ENCODE measurements around the gene MAGI3.

Gene MAGI3

DNA sequence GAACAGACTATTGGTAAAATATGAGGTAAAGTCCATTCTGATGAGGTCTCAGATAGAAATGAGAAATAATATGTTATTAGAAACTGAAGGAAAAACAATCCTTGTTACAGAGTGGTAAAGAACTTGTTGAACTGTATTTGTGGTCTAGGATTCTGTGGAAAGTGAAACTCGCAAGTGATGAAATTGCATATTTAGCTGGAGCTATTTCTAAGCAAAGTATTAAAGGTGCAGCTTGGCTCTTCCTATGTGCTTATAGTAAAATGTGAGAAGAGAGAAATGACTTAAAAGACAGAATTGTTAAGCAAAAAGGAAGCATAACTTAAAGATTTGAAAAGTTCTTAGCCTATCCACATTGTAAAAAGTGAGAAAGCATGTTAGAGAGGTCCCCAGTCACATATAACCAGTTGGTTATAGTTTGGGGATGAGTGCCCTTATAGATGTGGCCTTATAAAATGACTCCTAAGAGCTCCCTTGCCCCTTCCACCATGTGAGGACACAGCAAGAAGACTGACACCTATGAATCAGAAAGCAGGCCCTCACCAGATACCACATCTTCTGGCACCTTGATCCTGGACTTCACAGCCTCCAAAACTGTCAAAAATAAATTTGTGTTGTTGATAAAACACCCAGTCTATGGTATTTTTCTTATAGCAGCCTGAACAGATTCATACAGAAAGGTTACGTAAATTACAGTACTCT lies 344.2 kb downstream of the MAGI3 start:
- Histone ChIP-seq H3K9me3 (ENCODE audit: severe bottlenecking) (no peaks in the 10 kb centered on the region), H3K4me1 (ENCODE audit: insufficient read depth, poor library complexity, severe bottlenecking) (no peaks in the 10 kb centered on the region), H3K27me3 (ENCODE audit: insufficient read depth, poor library complexity, severe bottlenecking) (no peaks in the 10 kb centered on the region), H3K27ac (ENCODE audit: poor library complexity, severe bottlenecking) (no peak overlapping the region), H3K4me3 (ENCODE audit: severe bottlenecking) (no peak overlapping the region), H3K36me3 (ENCODE audit: low read depth) (peaks cover 4% of the 10 kb centered on the region; the same call in 1 of the 2 replicates)
- DNase-seq (ENCODE audit: low spot score) = no peak
- TF ChIP-seq, protein P1, sequence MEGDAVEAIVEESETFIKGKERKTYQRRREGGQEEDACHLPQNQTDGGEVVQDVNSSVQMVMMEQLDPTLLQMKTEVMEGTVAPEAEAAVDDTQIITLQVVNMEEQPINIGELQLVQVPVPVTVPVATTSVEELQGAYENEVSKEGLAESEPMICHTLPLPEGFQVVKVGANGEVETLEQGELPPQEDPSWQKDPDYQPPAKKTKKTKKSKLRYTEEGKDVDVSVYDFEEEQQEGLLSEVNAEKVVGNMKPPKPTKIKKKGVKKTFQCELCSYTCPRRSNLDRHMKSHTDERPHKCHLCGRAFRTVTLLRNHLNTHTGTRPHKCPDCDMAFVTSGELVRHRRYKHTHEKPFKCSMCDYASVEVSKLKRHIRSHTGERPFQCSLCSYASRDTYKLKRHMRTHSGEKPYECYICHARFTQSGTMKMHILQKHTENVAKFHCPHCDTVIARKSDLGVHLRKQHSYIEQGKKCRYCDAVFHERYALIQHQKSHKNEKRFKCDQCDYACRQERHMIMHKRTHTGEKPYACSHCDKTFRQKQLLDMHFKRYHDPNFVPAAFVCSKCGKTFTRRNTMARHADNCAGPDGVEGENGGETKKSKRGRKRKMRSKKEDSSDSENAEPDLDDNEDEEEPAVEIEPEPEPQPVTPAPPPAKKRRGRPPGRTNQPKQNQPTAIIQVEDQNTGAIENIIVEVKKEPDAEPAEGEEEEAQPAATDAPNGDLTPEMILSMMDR (IDR thresholded peaks at IDR 0.05; ENCODE audit: poor library complexity, severe bottlenecking) = no peak
- ATAC-seq (ENCODE audit: low read depth) = no peak
